GM23338 (cell line): Measurements from ENCODE around the gene LRRC52. TPM values are rescaled to one million over a fixed set of nuclear protein-coding genes. Genes with fewer than 3 reads are reported as not detected.

Experiments used
- ATAC-seq: fragments of 200-7000 bp; cut with Tn5 transposase; 3 replicates; pipeline ENCODE4 v1.9.1; 2020
- DNase-seq: peaks from one replicate; pipeline ENCODE4 v3.0.0-alpha.2; 2015; ENCODE audit warnings: low spot score
- H2AFZ ChIP-seq: fragments of 200-600 bp; sonication (generic); 2 replicates; pipeline ENCODE4 v1.8.0; 2016; ENCODE audit warnings: antibody characterized with exemption, mild to moderate bottlenecking, moderate library complexity
- H3F3A ChIP-seq: fragments of 200-600 bp; sonication (generic); replicated peaks from 2 replicates; pipeline ENCODE4 v1.8.0; 2017; ENCODE audit warnings: antibody characterized with exemption, mixed run types, low read depth
- H3K27ac ChIP-seq: fragments of 200-600 bp; sonication (generic); 2 replicates; pipeline ENCODE4 v1.6.1; 2016; ENCODE audit warnings: low read depth
- H3K27me3 ChIP-seq: fragments of 200-600 bp; sonication (generic); 2 replicates; pipeline ENCODE4 v1.8.0; 2016; ENCODE audit warnings: mild to moderate bottlenecking, mixed run types, moderate library complexity; ENCODE audit not compliant: insufficient read depth
- H3K36me3 ChIP-seq: fragments of 200-600 bp; sonication (generic); 2 replicates; pipeline ENCODE4 v1.8.0; 2016; ENCODE audit warnings: mild to moderate bottlenecking; ENCODE audit not compliant: insufficient read depth
- H3K4me1 ChIP-seq: fragments of 200-600 bp; sonication (generic); 2 replicates; pipeline ENCODE4 v1.8.0; 2016; ENCODE audit warnings: mild to moderate bottlenecking, moderate library complexity; ENCODE audit not compliant: insufficient read depth
- H3K4me2 ChIP-seq: fragments of 200-600 bp; sonication (generic); 2 replicates; pipeline ENCODE4 v1.7.1; 2017; ENCODE audit warnings: mixed run types
- H3K4me3 ChIP-seq: fragments of 200-600 bp; sonication (generic); 2 replicates; pipeline ENCODE4 v1.6.1; 2016; ENCODE audit warnings: mixed run types
- H3K79me2 ChIP-seq: fragments of 200-600 bp; sonication (generic); replicated peaks from 2 replicates; pipeline ENCODE4 v1.8.0; 2017; ENCODE audit warnings: mild to moderate bottlenecking; ENCODE audit not compliant: insufficient read depth
- H3K9me2 ChIP-seq: fragments of 200-600 bp; sonication (generic); 2 replicates; pipeline ENCODE4 v1.8.0; 2017; ENCODE audit not compliant: insufficient read depth
- H4K20me1 ChIP-seq: fragments of 200-600 bp; sonication (generic); replicated peaks from 2 replicates; pipeline ENCODE4 v1.8.0; 2017; ENCODE audit warnings: mild to moderate bottlenecking; ENCODE audit not compliant: insufficient read depth
- H3K27ac Mint-ChIP-seq: 2 replicates; pipeline ENCODE4 v1.8.0; 2020; ENCODE audit warnings: inconsistent platforms, mild to moderate bottlenecking, moderate library complexity, mixed read lengths
- H3K27me3 Mint-ChIP-seq: 3 replicates; pipeline ENCODE4 v1.8.0; 2022; ENCODE audit warnings: low read depth, mild to moderate bottlenecking, moderate library complexity, mixed read lengths, inconsistent platforms; ENCODE audit not compliant: insufficient read depth, poor library complexity
- H3K36me3 Mint-ChIP-seq: 3 replicates; pipeline ENCODE4 v1.8.0; 2021; ENCODE audit warnings: low read depth, mild to moderate bottlenecking, inconsistent platforms, moderate library complexity, mixed read lengths
- H3K4me1 Mint-ChIP-seq: 3 replicates; pipeline ENCODE4 v1.8.0; 2020; ENCODE audit warnings: mild to moderate bottlenecking, inconsistent platforms, mixed read lengths
- H3K4me3 Mint-ChIP-seq: 3 replicates; pipeline ENCODE4 v1.8.0; 2021; ENCODE audit warnings: moderate library complexity, mild to moderate bottlenecking, inconsistent platforms, mixed read lengths
- H3K9me3 Mint-ChIP-seq: 3 replicates; pipeline ENCODE4 v1.8.0; 2020; ENCODE audit warnings: moderate library complexity, mild to moderate bottlenecking, inconsistent platforms, mixed read lengths
- CREB1 ChIP-seq: fragments of 250-450 bp; sonication (Bioruptor Pico); IDR thresholded peaks from 2 replicates; pipeline ENCODE4 v1.5.0; 2020; ENCODE audit warnings: low read depth, mild to moderate bottlenecking, moderate library complexity
- EZH2 ChIP-seq: fragments of 200-600 bp; sonication (generic); IDR thresholded peaks from one replicate; pipeline ENCODE4 v1.8.0; 2017; ENCODE audit warnings: antibody characterized with exemption, mild to moderate bottlenecking, low read depth; ENCODE audit not compliant: unreplicated experiment
- EZH2phosphoT487 ChIP-seq: fragments of 200-600 bp; sonication (generic); IDR thresholded peaks from one replicate; pipeline ENCODE4 v1.8.1; 2018; ENCODE audit warnings: antibody characterized with exemption; ENCODE audit not compliant: unreplicated experiment
- JUNB ChIP-seq: IDR thresholded peaks from one replicate; pipeline ENCODE4 v1.6.1; 2016; ENCODE audit warnings: antibody characterized with exemption; ENCODE audit not compliant: unreplicated experiment
- NANOG ChIP-seq: IDR thresholded peaks from 2 replicates; pipeline ENCODE4 v1.6.1; 2016; ENCODE audit warnings: antibody characterized with exemption, borderline replicate concordance
- POLR2AphosphoS5 ChIP-seq: IDR thresholded peaks from 2 replicates; pipeline ENCODE4 v1.6.1; 2016; ENCODE audit warnings: antibody characterized with exemption, low read depth
- STAT1 ChIP-seq: IDR thresholded peaks from one replicate; pipeline ENCODE4 v1.6.1; 2016; ENCODE audit warnings: antibody characterized with exemption; ENCODE audit not compliant: unreplicated experiment
- ZNF114 ChIP-seq: fragments of 250-450 bp; sonication (Bioruptor Pico); IDR thresholded peaks from 2 replicates; pipeline ENCODE4 v1.5.0; 2020; ENCODE audit warnings: mild to moderate bottlenecking, moderate library complexity
- ZNF331 ChIP-seq: fragments of 250-450 bp; sonication (Bioruptor Pico); IDR thresholded peaks from 2 replicates; pipeline ENCODE4 v1.5.0; 2020; ENCODE audit warnings: low read depth, mild to moderate bottlenecking, moderate library complexity
- polyA plus RNA-seq: library from polyadenylated mRNA; unstranded; fragments of >200 nt; fragmentation: Nextera tagmentation; extraction: Ambion mirVana; gene quantifications from 2 replicates; pipeline ENCODE4 v1.2.1, GENCODE V29; 2016
- total RNA-seq: library from RNA; depleted of rRNA; stranded (reverse); fragments of >200 nt; shearing (Covaris generic); gene quantifications from 2 replicates; pipeline ENCODE4 v1.2.3, GENCODE V29; 2014
- TF ChIP-seq, protein P1 (sequence below): fragments of 250-450 bp; sonication (Bioruptor Pico); IDR thresholded peaks from 2 replicates; pipeline ENCODE4 v1.5.0; 2020; ENCODE audit warnings: mild to moderate bottlenecking, moderate library complexity
- TF ChIP-seq, protein P2 (sequence below): IDR thresholded peaks from one replicate; pipeline ENCODE4 v1.6.1; 2018; ENCODE audit warnings: antibody characterized with exemption; ENCODE audit not compliant: unreplicated experiment
- TF ChIP-seq, protein P3 (sequence below), 2 experiments: fragments of 200-600 bp in 1 of 2; sonication (generic) in 1 of 2; conservative IDR thresholded peaks; 2 replicates each; pipeline versions ENCODE4 v1.5.1 to v1.6.1; 2016 to 2017; ENCODE audit warnings: antibody characterized with exemption in 2 of 2, low read depth in 2 of 2, mild to moderate bottlenecking in 2 of 2, moderate library complexity in 1 of 2
- TF ChIP-seq, protein P4 (sequence below): IDR thresholded peaks from 2 replicates; pipeline ENCODE4 v1.6.1; 2016; ENCODE audit warnings: antibody characterized with exemption

Gene LRRC52
- total and polyA plus RNA-seq, 2 experiments from 2014 or later: not detected

DNA sequence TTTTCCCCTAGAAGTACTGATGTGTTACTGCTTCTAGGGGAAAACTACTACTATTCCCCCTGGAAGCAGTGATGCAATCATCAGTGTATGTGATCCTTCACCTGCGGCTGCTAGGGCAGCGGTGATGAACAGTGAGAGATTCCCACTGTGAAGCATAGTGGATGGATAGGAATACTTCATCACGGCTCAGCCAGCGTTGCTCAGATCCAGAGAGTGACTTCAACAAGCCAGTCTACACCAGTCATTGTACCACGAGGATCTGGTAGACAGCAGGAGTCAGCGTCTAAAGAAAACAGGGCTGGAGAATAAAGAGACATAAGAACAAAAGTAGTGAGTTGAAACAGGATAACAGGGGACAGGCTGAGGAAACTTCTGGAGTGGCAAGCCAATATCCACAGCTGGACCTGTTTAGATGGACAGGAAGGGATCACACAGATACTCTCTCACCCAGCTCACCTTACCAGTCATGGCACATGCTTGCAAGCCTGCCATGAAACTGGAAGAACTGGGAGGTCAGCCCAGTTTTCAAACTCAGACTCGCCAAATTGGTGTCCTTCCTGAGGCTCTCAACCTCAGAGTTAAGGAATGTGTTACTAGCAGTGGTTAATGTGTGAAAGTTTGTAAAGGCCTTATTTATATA lies 42.4 kb upstream of the LRRC52 start:
- H3K4me2 ChIP-seq: no peak overlapping the region
- Mint-ChIP-seq H3K27me3 (no peaks in the 10 kb centered on the region), H3K9me3 (no peaks in the 10 kb centered on the region), H3K4me1 (peaks cover under 1% of the 10 kb centered on the region; the same call in 2 of the 3 replicates), H3K36me3 (no peaks in the 10 kb centered on the region), H3K27ac (no peak overlapping the region), H3K4me3 (no peak overlapping the region)
- no peaks in the 10 kb centered on the region for H4K20me1 ChIP-seq
- no peaks in the 10 kb centered on the region for H3K36me3 ChIP-seq
- no peaks in the 10 kb centered on the region for H3K4me1 ChIP-seq
- no peak overlapping the region for H3K4me3 ChIP-seq
- no peaks in the 10 kb centered on the region for H3K79me2 ChIP-seq
- H3K27me3 ChIP-seq: no peaks in the 10 kb centered on the region
- TF ChIP-seq, protein P1, sequence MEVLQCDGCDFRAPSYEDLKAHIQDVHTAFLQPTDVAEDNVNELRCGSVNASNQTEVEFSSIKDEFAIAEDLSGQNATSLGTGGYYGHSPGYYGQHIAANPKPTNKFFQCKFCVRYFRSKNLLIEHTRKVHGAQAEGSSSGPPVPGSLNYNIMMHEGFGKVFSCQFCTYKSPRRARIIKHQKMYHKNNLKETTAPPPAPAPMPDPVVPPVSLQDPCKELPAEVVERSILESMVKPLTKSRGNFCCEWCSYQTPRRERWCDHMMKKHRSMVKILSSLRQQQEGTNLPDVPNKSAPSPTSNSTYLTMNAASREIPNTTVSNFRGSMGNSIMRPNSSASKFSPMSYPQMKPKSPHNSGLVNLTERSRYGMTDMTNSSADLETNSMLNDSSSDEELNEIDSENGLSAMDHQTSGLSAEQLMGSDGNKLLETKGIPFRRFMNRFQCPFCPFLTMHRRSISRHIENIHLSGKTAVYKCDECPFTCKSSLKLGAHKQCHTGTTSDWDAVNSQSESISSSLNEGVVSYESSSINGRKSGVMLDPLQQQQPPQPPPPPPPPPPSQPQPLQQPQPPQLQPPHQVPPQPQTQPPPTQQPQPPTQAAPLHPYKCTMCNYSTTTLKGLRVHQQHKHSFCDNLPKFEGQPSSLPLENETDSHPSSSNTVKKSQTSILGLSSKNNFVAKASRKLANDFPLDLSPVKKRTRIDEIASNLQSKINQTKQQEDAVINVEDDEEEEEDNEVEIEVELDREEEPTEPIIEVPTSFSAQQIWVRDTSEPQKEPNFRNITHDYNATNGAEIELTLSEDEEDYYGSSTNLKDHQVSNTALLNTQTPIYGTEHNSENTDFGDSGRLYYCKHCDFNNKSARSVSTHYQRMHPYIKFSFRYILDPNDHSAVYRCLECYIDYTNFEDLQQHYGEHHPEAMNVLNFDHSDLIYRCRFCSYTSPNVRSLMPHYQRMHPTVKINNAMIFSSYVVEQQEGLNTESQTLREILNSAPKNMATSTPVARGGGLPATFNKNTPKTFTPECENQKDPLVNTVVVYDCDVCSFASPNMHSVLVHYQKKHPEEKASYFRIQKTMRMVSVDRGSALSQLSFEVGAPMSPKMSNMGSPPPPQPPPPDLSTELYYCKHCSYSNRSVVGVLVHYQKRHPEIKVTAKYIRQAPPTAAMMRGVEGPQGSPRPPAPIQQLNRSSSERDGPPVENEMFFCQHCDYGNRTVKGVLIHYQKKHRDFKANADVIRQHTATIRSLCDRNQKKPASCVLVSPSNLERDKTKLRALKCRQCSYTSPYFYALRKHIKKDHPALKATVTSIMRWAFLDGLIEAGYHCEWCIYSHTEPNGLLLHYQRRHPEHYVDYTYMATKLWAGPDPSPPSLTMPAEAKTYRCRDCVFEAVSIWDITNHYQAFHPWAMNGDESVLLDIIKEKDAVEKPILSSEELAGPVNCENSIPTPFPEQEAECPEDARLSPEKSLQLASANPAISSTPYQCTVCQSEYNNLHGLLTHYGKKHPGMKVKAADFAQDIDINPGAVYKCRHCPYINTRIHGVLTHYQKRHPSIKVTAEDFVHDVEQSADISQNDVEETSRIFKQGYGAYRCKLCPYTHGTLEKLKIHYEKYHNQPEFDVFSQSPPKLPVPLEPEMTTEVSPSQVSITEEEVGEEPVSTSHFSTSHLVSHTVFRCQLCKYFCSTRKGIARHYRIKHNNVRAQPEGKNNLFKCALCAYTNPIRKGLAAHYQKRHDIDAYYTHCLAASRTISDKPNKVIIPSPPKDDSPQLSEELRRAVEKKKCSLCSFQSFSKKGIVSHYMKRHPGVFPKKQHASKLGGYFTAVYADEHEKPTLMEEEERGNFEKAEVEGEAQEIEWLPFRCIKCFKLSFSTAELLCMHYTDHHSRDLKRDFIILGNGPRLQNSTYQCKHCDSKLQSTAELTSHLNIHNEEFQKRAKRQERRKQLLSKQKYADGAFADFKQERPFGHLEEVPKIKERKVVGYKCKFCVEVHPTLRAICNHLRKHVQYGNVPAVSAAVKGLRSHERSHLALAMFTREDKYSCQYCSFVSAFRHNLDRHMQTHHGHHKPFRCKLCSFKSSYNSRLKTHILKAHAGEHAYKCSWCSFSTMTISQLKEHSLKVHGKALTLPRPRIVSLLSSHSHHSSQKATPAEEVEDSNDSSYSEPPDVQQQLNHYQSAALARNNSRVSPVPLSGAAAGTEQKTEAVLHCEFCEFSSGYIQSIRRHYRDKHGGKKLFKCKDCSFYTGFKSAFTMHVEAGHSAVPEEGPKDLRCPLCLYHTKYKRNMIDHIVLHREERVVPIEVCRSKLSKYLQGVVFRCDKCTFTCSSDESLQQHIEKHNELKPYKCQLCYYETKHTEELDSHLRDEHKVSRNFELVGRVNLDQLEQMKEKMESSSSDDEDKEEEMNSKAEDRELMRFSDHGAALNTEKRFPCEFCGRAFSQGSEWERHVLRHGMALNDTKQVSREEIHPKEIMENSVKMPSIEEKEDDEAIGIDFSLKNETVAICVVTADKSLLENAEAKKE (CRISPR knock-in tag): no peak
- TF ChIP-seq ZNF331 (no peak), CREB1 (no peak), JUNB (no peak), STAT1 (no peak), EZH2 (no peak), ZNF114 (CRISPR knock-in tag) (no peak), NANOG (no peak), POLR2AphosphoS5 (no peak), EZH2phosphoT487 (no peak)
- TF ChIP-seq, protein P2, sequence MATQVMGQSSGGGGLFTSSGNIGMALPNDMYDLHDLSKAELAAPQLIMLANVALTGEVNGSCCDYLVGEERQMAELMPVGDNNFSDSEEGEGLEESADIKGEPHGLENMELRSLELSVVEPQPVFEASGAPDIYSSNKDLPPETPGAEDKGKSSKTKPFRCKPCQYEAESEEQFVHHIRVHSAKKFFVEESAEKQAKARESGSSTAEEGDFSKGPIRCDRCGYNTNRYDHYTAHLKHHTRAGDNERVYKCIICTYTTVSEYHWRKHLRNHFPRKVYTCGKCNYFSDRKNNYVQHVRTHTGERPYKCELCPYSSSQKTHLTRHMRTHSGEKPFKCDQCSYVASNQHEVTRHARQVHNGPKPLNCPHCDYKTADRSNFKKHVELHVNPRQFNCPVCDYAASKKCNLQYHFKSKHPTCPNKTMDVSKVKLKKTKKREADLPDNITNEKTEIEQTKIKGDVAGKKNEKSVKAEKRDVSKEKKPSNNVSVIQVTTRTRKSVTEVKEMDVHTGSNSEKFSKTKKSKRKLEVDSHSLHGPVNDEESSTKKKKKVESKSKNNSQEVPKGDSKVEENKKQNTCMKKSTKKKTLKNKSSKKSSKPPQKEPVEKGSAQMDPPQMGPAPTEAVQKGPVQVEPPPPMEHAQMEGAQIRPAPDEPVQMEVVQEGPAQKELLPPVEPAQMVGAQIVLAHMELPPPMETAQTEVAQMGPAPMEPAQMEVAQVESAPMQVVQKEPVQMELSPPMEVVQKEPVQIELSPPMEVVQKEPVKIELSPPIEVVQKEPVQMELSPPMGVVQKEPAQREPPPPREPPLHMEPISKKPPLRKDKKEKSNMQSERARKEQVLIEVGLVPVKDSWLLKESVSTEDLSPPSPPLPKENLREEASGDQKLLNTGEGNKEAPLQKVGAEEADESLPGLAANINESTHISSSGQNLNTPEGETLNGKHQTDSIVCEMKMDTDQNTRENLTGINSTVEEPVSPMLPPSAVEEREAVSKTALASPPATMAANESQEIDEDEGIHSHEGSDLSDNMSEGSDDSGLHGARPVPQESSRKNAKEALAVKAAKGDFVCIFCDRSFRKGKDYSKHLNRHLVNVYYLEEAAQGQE: no peak
- TF ChIP-seq, protein P3, sequence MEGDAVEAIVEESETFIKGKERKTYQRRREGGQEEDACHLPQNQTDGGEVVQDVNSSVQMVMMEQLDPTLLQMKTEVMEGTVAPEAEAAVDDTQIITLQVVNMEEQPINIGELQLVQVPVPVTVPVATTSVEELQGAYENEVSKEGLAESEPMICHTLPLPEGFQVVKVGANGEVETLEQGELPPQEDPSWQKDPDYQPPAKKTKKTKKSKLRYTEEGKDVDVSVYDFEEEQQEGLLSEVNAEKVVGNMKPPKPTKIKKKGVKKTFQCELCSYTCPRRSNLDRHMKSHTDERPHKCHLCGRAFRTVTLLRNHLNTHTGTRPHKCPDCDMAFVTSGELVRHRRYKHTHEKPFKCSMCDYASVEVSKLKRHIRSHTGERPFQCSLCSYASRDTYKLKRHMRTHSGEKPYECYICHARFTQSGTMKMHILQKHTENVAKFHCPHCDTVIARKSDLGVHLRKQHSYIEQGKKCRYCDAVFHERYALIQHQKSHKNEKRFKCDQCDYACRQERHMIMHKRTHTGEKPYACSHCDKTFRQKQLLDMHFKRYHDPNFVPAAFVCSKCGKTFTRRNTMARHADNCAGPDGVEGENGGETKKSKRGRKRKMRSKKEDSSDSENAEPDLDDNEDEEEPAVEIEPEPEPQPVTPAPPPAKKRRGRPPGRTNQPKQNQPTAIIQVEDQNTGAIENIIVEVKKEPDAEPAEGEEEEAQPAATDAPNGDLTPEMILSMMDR (conservative IDR thresholded peaks at IDR 0.05; ENCODE audit: low read depth in 2 of 2): no peak
- TF ChIP-seq, protein P4, sequence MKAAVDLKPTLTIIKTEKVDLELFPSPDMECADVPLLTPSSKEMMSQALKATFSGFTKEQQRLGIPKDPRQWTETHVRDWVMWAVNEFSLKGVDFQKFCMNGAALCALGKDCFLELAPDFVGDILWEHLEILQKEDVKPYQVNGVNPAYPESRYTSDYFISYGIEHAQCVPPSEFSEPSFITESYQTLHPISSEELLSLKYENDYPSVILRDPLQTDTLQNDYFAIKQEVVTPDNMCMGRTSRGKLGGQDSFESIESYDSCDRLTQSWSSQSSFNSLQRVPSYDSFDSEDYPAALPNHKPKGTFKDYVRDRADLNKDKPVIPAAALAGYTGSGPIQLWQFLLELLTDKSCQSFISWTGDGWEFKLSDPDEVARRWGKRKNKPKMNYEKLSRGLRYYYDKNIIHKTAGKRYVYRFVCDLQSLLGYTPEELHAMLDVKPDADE: no peak
- DNase-seq (no peak), ATAC-seq (no peak)
- H3F3A ChIP-seq: no peaks in the 10 kb centered on the region
- H3K27ac ChIP-seq: no peak overlapping the region
- no peaks in the 10 kb centered on the region for H3K9me2 ChIP-seq
- H2AFZ ChIP-seq: no peak overlapping the region
